CD4-positive, alpha-beta memory T cell (primary cell): ENCODE results near the gene NBEA. TPM values are rescaled to one million over a fixed set of nuclear protein-coding genes. Genes with fewer than 3 reads are reported as not detected.

Experiments used
- CTCF ChIA-PET: fragments of 350-600 bp; sonication (Branson Sonifier 250); formaldehyde crosslinking; loops from one replicate; lab custom pipeline; 2021; ENCODE audit warnings: inconsistent platforms; ENCODE audit not compliant: partially characterized antibody; lab: Charles Lee
- POLR2A ChIA-PET: fragments of 350-600 bp; sonication (Branson Sonifier 250); formaldehyde crosslinking; loops from one replicate; lab custom pipeline; 2021; ENCODE audit not compliant: partially characterized antibody; lab: Charles Lee
- DNase-seq, 5 donors: peaks; one replicate each; pipeline versions ENCODE4 v3.0.0 to v3.0.0-alpha.2; 2020 to 2022; ENCODE audit warnings: mixed read lengths in 1 of 5
- H3K27ac ChIP-seq: one replicate; pipeline ENCODE4 v1.7.0; 2013; ENCODE audit warnings: low read depth, low read length
- H3K27me3 ChIP-seq: 2 replicates; pipeline ENCODE4 v1.7.0; 2013; ENCODE audit warnings: mild to moderate bottlenecking, low read length, moderate library complexity; ENCODE audit not compliant: insufficient read depth
- H3K36me3 ChIP-seq: 2 replicates; pipeline ENCODE4 v1.7.0; 2013; ENCODE audit warnings: mild to moderate bottlenecking, low read length, moderate library complexity; ENCODE audit not compliant: insufficient read depth
- H3K4me1 ChIP-seq: 2 replicates; pipeline ENCODE4 v1.7.0; 2013; ENCODE audit warnings: mild to moderate bottlenecking, low read length, moderate library complexity; ENCODE audit not compliant: insufficient read depth
- H3K4me3 ChIP-seq, 2 donors: one replicate each; pipeline ENCODE4 v1.7.0; 2013; ENCODE audit warnings: low read length in 2 of 2, mild to moderate bottlenecking in 1 of 2
- H3K9me3 ChIP-seq, 2 donors: one replicate each; pipeline ENCODE4 v1.7.0; 2013; ENCODE audit warnings: low read length in 2 of 2, control low read depth in 1 of 2; ENCODE audit not compliant: control insufficient read depth in 1 of 2
- H3K27ac Mint-ChIP-seq, 7 donors: one replicate each; pipeline ENCODE4 v1.8.0; 2020 to 2021; ENCODE audit warnings: mixed read lengths in 7 of 7, mild to moderate bottlenecking in 6 of 7, inconsistent platforms in 3 of 7, moderate library complexity in 3 of 7
- H3K27me3 Mint-ChIP-seq, 2 donors: one replicate each; pipeline ENCODE4 v1.8.0; 2020 to 2021; ENCODE audit warnings: mixed read lengths in 2 of 2
- H3K36me3 Mint-ChIP-seq, 2 donors: one replicate each; pipeline ENCODE4 v1.8.0; 2020 to 2021; ENCODE audit warnings: mixed read lengths in 2 of 2, inconsistent platforms in 1 of 2, mild to moderate bottlenecking in 1 of 2
- H3K4me1 Mint-ChIP-seq, 4 donors: one replicate each; pipeline ENCODE4 v1.8.0; 2020 to 2021; ENCODE audit warnings: mixed read lengths in 4 of 4, mild to moderate bottlenecking in 1 of 4
- H3K4me3 Mint-ChIP-seq, 8 donors: one replicate each; pipeline ENCODE4 v1.8.0; 2020 to 2021; ENCODE audit warnings: mixed read lengths in 8 of 8, mild to moderate bottlenecking in 7 of 8, moderate library complexity in 6 of 8, inconsistent platforms in 3 of 8
- H3K9me3 Mint-ChIP-seq, 8 donors: one replicate each; pipeline ENCODE4 v1.8.0; 2020 to 2021; ENCODE audit warnings: mixed read lengths in 8 of 8, mild to moderate bottlenecking in 5 of 8, inconsistent platforms in 3 of 8, moderate library complexity in 1 of 8
- intact Hi-C: fragments of 100-400 bp; cut with micrococcal nuclease; formaldehyde crosslinking; loops from one replicate; pipeline ENCODE4 v1.15.1; 2023
- polyA plus RNA-seq, 2 donors: library from polyadenylated mRNA; unstranded; fragments of 300-500 nt; fragmentation: Illumina TruSeq; gene quantifications; one replicate each; pipeline ENCODE4 v1.2.3, GENCODE V29; 2021
- total RNA-seq, 2 experiments: library from RNA; stranded (reverse); gene quantifications; one replicate each; pipeline ENCODE4 v1.2.3, GENCODE V29; 2021

NBEA gene
- total and polyA plus RNA-seq, 4 experiments from 2014 or later: 0.48 to 1.8 (median 1.1) TPM

DNA sequence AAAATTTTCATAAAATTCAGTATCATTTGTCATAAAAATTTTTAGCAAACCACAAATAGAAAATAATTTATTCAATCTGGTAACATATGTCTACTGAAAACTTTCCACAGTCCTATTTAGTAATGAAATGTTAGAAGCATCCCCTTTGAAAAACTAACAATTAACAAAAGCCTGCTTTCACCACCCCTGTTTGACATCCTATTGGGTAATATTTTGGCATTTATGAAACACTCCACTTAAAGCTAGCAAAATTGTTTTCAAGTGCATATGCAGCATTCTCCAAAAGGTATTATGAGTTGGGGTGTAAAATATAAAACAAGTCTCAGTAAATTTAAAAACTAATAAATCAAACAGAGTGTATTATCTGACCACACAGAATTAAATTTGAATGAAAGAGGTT is 189.4 kb downstream of the NBEA start:
- intact Hi-C loops: no loop called here
- no peak overlapping the region for H3K4me3 ChIP-seq
- no peaks in the 10 kb centered on the region for H3K9me3 Mint-ChIP-seq
- no peaks in the 10 kb centered on the region for H3K27me3 ChIP-seq
- no peak for DNase-seq
- H3K4me1 ChIP-seq: no peaks in the 10 kb centered on the region
- no peak overlapping the region for H3K4me3 Mint-ChIP-seq
- H3K4me1 Mint-ChIP-seq: no peaks in the 10 kb centered on the region
- ChIA-PET POLR2A (no interaction called here), CTCF (no interaction called here)
- no peaks in the 10 kb centered on the region for H3K36me3 ChIP-seq
- H3K9me3 ChIP-seq: no peaks in the 10 kb centered on the region
- no peaks in the 10 kb centered on the region for H3K27me3 Mint-ChIP-seq
- H3K27ac ChIP-seq: no peak overlapping the region
- no peaks in the 10 kb centered on the region for H3K36me3 Mint-ChIP-seq
- no peak overlapping the region for H3K27ac Mint-ChIP-seq

DNA sequence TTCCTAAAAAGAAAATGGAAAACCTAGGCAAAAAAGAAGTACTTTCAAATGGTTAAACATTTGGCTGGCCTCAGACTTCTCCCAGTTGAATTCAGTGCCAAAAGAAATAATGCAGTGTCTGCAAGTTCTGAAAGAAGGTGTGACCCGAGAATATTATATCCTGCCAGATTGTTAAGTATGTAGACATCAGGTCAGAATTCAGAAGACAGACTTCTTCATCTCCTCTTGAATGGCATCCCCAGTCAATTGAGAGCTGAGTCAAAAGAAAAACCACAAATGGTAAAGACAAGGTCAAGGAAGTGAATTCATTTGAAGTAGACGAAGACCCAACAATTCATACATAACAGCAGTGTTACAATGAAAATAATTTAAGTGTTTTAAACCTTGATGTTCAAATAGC is 194.5 kb downstream of the NBEA start:
- no peak overlapping the region for H3K4me3 Mint-ChIP-seq
- Histone ChIP-seq H3K27ac (no peak overlapping the region), H3K9me3 (no peaks in the 10 kb centered on the region), H3K36me3 (no peaks in the 10 kb centered on the region), H3K27me3 (no peaks in the 10 kb centered on the region), H3K4me1 (no peaks in the 10 kb centered on the region), H3K4me3 (no peak overlapping the region)
- H3K4me1 Mint-ChIP-seq: peaks cover 0 to 2% (median 0%) of the 10 kb centered on the region in 4 donors
- intact Hi-C loops: no loop called here
- peaks cover 0 to 5% (median 0%) of the 10 kb centered on the region in 8 donors for H3K9me3 Mint-ChIP-seq
- no peaks in the 10 kb centered on the region for H3K27me3 Mint-ChIP-seq
- H3K27ac Mint-ChIP-seq: no peak overlapping the region
- CTCF ChIA-PET: no interaction called here
- no peak for DNase-seq
- POLR2A ChIA-PET: no interaction called here
- no peaks in the 10 kb centered on the region for H3K36me3 Mint-ChIP-seq

DNA sequence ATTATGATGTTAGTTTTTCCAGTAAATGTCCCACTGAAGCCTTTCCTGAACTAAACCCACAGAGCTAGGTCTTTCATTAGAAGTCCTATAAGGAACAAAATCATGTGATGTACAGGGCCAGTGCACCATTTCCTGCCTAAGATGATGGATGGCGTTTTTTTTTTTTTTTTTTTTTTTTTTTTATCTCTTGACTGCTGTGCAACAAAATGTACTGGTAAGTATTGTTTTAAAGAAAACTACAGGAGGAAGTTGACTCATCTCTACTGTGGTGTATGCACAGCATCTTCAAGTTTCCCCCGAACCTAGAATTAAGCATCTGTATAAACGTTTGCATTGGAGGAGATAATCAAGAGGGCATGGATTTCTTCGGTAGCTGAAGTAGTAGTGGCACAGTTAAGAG is 197.5 kb downstream of the NBEA start:
- CTCF ChIA-PET: no interaction called here
- Mint-ChIP-seq H3K9me3 (peaks cover 0 to 5% (median 0%) of the 10 kb centered on the region in 8 donors), H3K4me3 (no peak overlapping the region)

DNA sequence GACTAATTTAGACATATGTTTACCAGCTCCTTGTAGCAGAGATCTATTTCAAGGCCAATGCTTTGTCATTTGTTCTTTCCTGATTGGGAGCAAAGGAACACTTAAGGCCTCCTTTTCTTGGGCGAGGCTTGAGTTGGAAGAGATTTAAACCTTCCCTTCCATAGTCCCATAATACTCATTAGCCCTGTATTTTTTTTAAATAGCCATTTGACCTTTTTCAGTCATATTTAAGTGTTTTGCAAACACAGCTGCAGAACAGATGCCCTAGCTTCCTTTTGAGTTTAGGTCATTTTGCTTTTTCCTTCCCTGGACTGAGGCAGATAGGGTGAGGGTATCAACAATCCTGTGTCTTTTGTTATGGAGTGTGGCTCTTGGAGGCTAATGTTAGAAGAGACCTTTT is 198.3 kb downstream of the NBEA start:
- Mint-ChIP-seq H3K4me3 (no peak overlapping the region), H3K27me3 (no peaks in the 10 kb centered on the region), H3K27ac (no peak overlapping the region), H3K9me3 (peaks cover 0 to 5% (median 0%) of the 10 kb centered on the region in 8 donors), H3K4me1 (peaks cover 0 to 2% (median 0%) of the 10 kb centered on the region in 4 donors), H3K36me3 (no peaks in the 10 kb centered on the region)
- Histone ChIP-seq H3K4me1 (no peaks in the 10 kb centered on the region), H3K36me3 (no peaks in the 10 kb centered on the region), H3K4me3 (no peak overlapping the region), H3K27ac (no peak overlapping the region), H3K9me3 (no peaks in the 10 kb centered on the region), H3K27me3 (no peaks in the 10 kb centered on the region)
- no peak for DNase-seq
- intact Hi-C loops: no loop called here
- ChIA-PET POLR2A (no interaction called here), CTCF (no interaction called here)

More for the DNA sequence above, 197.5 kb downstream of the NBEA start:
- H3K36me3 Mint-ChIP-seq: no peaks in the 10 kb centered on the region
- H3K27me3 ChIP-seq: no peaks in the 10 kb centered on the region
- peak overlapping the region in 1 of 7 donors; percentile 10 for H3K27ac Mint-ChIP-seq
- no peaks in the 10 kb centered on the region for H3K27me3 Mint-ChIP-seq
- H3K4me1 Mint-ChIP-seq: peaks cover 0 to 2% (median 0%) of the 10 kb centered on the region in 4 donors
- intact Hi-C loops: no loop called here
- DNase-seq: no peak
- no peaks in the 10 kb centered on the region for H3K9me3 ChIP-seq
- no peak overlapping the region for H3K4me3 ChIP-seq
- no peaks in the 10 kb centered on the region for H3K4me1 ChIP-seq
- no peak overlapping the region for H3K27ac ChIP-seq
- POLR2A ChIA-PET: no interaction called here
- no peaks in the 10 kb centered on the region for H3K36me3 ChIP-seq

DNA sequence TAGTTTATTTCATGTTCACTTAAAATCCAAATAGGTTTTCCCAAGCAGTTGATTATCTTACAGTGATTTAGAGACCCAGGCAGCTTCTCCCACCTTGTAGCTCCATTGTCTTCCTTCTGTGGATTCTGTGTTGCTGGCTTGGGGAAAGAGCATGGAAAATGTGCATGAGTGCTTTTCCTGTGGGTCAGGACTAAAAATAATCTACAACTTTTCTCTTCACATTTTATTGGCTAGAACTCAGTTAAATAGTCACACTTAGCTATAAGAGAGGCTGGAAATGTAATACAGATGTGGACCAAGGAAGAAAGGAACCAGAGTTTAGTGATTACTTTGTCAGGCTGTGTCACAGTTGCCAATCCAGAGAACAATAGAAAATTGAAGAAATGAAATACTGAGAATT is 198.8 kb downstream of the NBEA start:
- H3K9me3 ChIP-seq: no peaks in the 10 kb centered on the region
- no peaks in the 10 kb centered on the region for H3K4me1 ChIP-seq
- ChIA-PET POLR2A (no interaction called here), CTCF (no interaction called here)
- no peaks in the 10 kb centered on the region for H3K36me3 ChIP-seq
- Mint-ChIP-seq H3K4me3 (no peak overlapping the region), H3K36me3 (no peaks in the 10 kb centered on the region), H3K27ac (no peak overlapping the region), H3K27me3 (no peaks in the 10 kb centered on the region), H3K9me3 (peaks cover 0 to 5% (median 0%) of the 10 kb centered on the region in 8 donors), H3K4me1 (peaks cover 0 to 2% (median 0%) of the 10 kb centered on the region in 4 donors)
- no peak for DNase-seq
- no peaks in the 10 kb centered on the region for H3K27me3 ChIP-seq
- no peak overlapping the region for H3K4me3 ChIP-seq
- intact Hi-C loops: no loop called here
- H3K27ac ChIP-seq: no peak overlapping the region

DNA sequence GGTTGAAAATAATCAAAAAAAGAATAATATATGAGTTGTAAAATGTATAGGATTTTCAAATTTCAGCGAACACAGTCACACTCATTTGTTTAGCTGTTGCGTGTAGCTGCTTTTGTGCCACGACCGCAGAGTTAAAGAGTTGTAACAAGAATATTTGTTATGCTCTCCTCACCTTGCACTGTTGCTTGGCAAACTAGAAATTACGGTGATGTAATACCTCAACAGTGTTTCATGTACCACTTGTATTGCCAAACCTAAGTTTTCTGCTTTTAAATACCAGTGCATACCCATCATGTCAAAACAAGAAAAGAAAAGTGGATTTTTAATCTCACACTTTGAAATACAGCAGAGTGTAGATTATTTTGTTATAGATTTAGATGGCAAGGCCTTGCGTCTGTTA is 201.1 kb downstream of the NBEA start:
- H3K9me3 Mint-ChIP-seq: peaks cover 0 to 7% (median 0%) of the 10 kb centered on the region in 8 donors
- H3K4me3 Mint-ChIP-seq: no peak overlapping the region
- no peaks in the 10 kb centered on the region for H3K36me3 Mint-ChIP-seq
- DNase-seq: no peak
- peaks cover 0 to 2% (median 0%) of the 10 kb centered on the region in 4 donors for H3K4me1 Mint-ChIP-seq
- no peak overlapping the region for H3K4me3 ChIP-seq
- H3K9me3 ChIP-seq: no peaks in the 10 kb centered on the region
- H3K27ac ChIP-seq: no peak overlapping the region
- H3K4me1 ChIP-seq: no peaks in the 10 kb centered on the region
- no peaks in the 10 kb centered on the region for H3K27me3 ChIP-seq
- ChIA-PET CTCF (no interaction called here), POLR2A (no interaction called here)
- no peaks in the 10 kb centered on the region for H3K27me3 Mint-ChIP-seq
- no peaks in the 10 kb centered on the region for H3K36me3 ChIP-seq
- intact Hi-C loops: no loop called here
- H3K27ac Mint-ChIP-seq: no peak overlapping the region

DNA sequence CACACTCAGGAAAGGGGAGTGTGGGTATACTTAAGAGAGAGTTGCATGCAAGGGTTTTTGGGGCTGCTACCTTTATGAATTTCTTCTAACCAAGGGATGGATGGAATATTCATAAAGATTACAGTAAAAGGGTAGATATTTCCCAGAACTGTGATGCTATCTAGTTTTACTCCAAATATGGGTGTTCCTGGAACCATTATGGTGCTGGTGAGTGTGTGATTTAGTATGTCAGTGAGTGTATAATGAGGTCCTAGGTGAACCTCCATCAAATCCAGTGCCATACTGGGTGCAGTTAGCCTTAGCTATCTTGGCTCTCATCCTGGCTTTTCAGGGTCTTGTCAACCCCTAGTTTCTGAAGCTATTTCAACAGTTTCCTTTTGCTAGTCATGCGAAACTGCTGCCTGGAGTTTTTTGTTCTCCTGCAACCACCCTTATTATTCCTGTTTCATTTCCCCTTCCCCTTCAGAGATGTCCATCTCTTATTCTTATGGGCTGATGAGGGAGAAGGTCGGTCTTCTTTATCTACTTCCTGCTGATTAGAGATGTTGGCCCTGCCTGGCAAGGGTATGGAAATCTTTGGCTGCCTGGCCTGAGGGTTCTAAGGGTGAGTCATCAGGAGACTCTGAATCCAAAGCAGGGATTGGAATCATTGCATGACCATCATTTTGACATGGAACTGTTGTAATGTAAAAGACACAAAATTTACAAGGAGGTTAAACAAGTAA is 202.3 kb downstream of the NBEA start:
- H3K9me3 Mint-ChIP-seq: peaks cover 0 to 6% (median 0%) of the 10 kb centered on the region in 8 donors
- DNase-seq: no peak
- no peaks in the 10 kb centered on the region for H3K27me3 Mint-ChIP-seq
- H3K27ac ChIP-seq: no peak overlapping the region
- H3K9me3 ChIP-seq: no peaks in the 10 kb centered on the region
- H3K4me1 ChIP-seq: no peaks in the 10 kb centered on the region
- peaks cover 0 to 2% (median 0%) of the 10 kb centered on the region in 4 donors for H3K4me1 Mint-ChIP-seq
- no peaks in the 10 kb centered on the region for H3K36me3 ChIP-seq
- ChIA-PET CTCF (no interaction called here), POLR2A (no interaction called here)
- no peak overlapping the region for H3K27ac Mint-ChIP-seq
- no peak overlapping the region for H3K4me3 ChIP-seq
- intact Hi-C loops: no loop called here
- no peaks in the 10 kb centered on the region for H3K27me3 ChIP-seq
- H3K36me3 Mint-ChIP-seq: no peaks in the 10 kb centered on the region
- no peak overlapping the region for H3K4me3 Mint-ChIP-seq
